Activated naive CD4-positive, alpha-beta T cell treated with anti-CD3 and anti-CD28 coated beads, Interleukin-2, amount 10 ng/mL, durations not matched to agents 7 days and 5 days (primary cell): Measurements from ENCODE around the gene CNOT1.

Experiments used
- CTCF ChIA-PET: fragments of 350-600 bp; sonication (Branson Sonifier 250); formaldehyde crosslinking; loops from one replicate; lab custom pipeline; 2021; ENCODE audit warnings: antibody characterized with exemption; lab: Charles Lee
- DNase-seq: peaks from one replicate; pipeline ENCODE4 v3.0.0-alpha.2; 2020
- H3K27ac Mint-ChIP-seq: one replicate; pipeline ENCODE4 v1.8.0; 2021; ENCODE audit warnings: mild to moderate bottlenecking, moderate library complexity, mixed read lengths
- H3K27me3 Mint-ChIP-seq: one replicate; pipeline ENCODE4 v1.8.0; 2021; ENCODE audit warnings: mild to moderate bottlenecking, mixed read lengths
- H3K36me3 Mint-ChIP-seq: one replicate; pipeline ENCODE4 v1.8.0; 2021; ENCODE audit warnings: mixed read lengths
- H3K4me1 Mint-ChIP-seq: one replicate; pipeline ENCODE4 v1.8.0; 2021; ENCODE audit warnings: mixed read lengths
- H3K4me3 Mint-ChIP-seq: one replicate; pipeline ENCODE4 v1.8.0; 2021; ENCODE audit warnings: mild to moderate bottlenecking, moderate library complexity, mixed read lengths
- H3K9me3 Mint-ChIP-seq: one replicate; pipeline ENCODE4 v1.8.0; 2021; ENCODE audit warnings: mixed read lengths

Gene CNOT1

GRCh38 chr16:58471209-58471975 is 158.2 kb downstream of the CNOT1 start:
- Mint-ChIP-seq H3K9me3 (no peaks in the 10 kb centered on the region), H3K27me3 (peaks cover 50% of the 10 kb centered on the region), H3K4me3 (no peak overlapping the region), H3K27ac (no peak overlapping the region), H3K36me3 (no peaks in the 10 kb centered on the region), H3K4me1 (no peaks in the 10 kb centered on the region)
- no peak for DNase-seq
- CTCF ChIA-PET = interaction anchor here (1.4 kb wide), 2 partner anchors 16 to 135 kb away, joined by 4 to 5 read pairs; no protein-coding TSS in a partner anchor
